ENCODE measurements around the gene COG8. TPM values are rescaled to one million over a fixed set of nuclear protein-coding genes. Genes with fewer than 3 reads are reported as not detected.

COG8 gene
- total RNA-seq, 1 donor from 2014 or later: 57.3 TPM

- no peaks in the 10 kb centered on the region for H3K9me3 Mint-ChIP-seq
- peaks cover 17% of the 10 kb centered on the region for H3K36me3 Mint-ChIP-seq
- DNase-seq (ENCODE audit: extremely low spot score, unreplicated experiment): no peak
- H3K4me1 Mint-ChIP-seq (ENCODE audit: unreplicated experiment): peaks cover 16% of the 10 kb centered on the region
- no peak overlapping the region for H3K4me3 Mint-ChIP-seq
- no peak for TF ChIP-seq CTCF (conservative IDR thresholded peaks at IDR 0.05)
- no peaks in the 10 kb centered on the region for H3K27me3 Mint-ChIP-seq
- no peak overlapping the region for H3K27ac Mint-ChIP-seq
Observed at GRCh38 chr16:69277413-69277812, 62.0 kb downstream of the COG8 start.

Other genes with a start within 250 kb of the COG8 start
- gene HAS3, start 233.9 kb downstream of the COG8 start, total RNA-seq (ENCODE audit: low replicate concordance): 1.5 and 3.7 TPM in 2 replicates
- gene CHTF8, start 207.0 kb downstream of the COG8 start, total RNA-seq (ENCODE audit: low replicate concordance): 101 and 131 TPM in 2 replicates
- 42.5 and 51.9 TPM in 2 replicates for gene UTP4, start 206.9 kb downstream of the COG8 start, total RNA-seq (ENCODE audit: low replicate concordance)
- 20.9 and 22.2 TPM in 2 replicates for gene SNTB2, start 152.4 kb downstream of the COG8 start, total RNA-seq (ENCODE audit: low replicate concordance)
- gene VPS4A, start 28.2 kb downstream of the COG8 start, total RNA-seq (ENCODE audit: low replicate concordance): 23.2 and 31.2 TPM in 2 replicates
- 14.6 and 19.0 TPM in 2 replicates for gene PDF, start 9.0 kb downstream of the COG8 start, total RNA-seq (ENCODE audit: low replicate concordance)
- gene NIP7, start 208 bp upstream of the COG8 start, total RNA-seq (ENCODE audit: low replicate concordance): 30.2 and 33.2 TPM in 2 replicates
- gene TMED6, start 12.2 kb upstream of the COG8 start, total RNA-seq (ENCODE audit: low replicate concordance): 1.7 and 5.3 TPM in 2 replicates
- 26.1 and 38.1 TPM in 2 replicates for gene TERF2, start 46.4 kb upstream of the COG8 start, total RNA-seq (ENCODE audit: low replicate concordance)
- gene CYB5B, start 85.1 kb upstream of the COG8 start, total RNA-seq (ENCODE audit: low replicate concordance): 91.9 and 104 TPM in 2 replicates
- 25.0 and 30.1 TPM in 2 replicates for gene NFAT5, start 226.4 kb upstream of the COG8 start, total RNA-seq (ENCODE audit: low replicate concordance)

All from type B pancreatic cell (in vitro differentiated cells).